Activated B cell treated with CpG ODN at 0.5 μM for 24 hours (primary cell): ENCODE results near the gene SLC44A1. TPM values are rescaled to one million over a fixed set of nuclear protein-coding genes. Genes with fewer than 3 reads are reported as not detected.

Experiments
- ATAC-seq: fragments of 200-7000 bp; cut with Tn5 transposase; one replicate; pipeline ENCODE4 v1.10.0; 2021; ENCODE audit warnings: low read depth, mild to moderate bottlenecking, moderate library complexity
- CTCF ChIA-PET: fragments of 350-600 bp; sonication (Branson Sonifier 250); formaldehyde crosslinking; loops from one replicate; lab custom pipeline; 2021; ENCODE audit warnings: antibody characterized with exemption; lab: Charles Lee
- POLR2A ChIA-PET: fragments of 350-600 bp; sonication (Branson Sonifier 250); formaldehyde crosslinking; loops from one replicate; lab custom pipeline; 2021; ENCODE audit warnings: antibody characterized with exemption; lab: Charles Lee
- DNase-seq: peaks from one replicate; pipeline ENCODE4 v3.0.0; 2022
- H3K27ac Mint-ChIP-seq: one replicate; pipeline ENCODE4 v1.8.0; 2020; ENCODE audit warnings: mixed read lengths
- H3K27me3 Mint-ChIP-seq: one replicate; pipeline ENCODE4 v1.8.0; 2021; ENCODE audit warnings: mixed read lengths
- H3K36me3 Mint-ChIP-seq: one replicate; pipeline ENCODE4 v1.8.0; 2021; ENCODE audit warnings: low read depth, mixed read lengths
- H3K4me1 Mint-ChIP-seq: one replicate; pipeline ENCODE4 v1.8.0; 2021; ENCODE audit warnings: mixed read lengths
- H3K4me3 Mint-ChIP-seq: one replicate; pipeline ENCODE4 v1.8.0; 2020; ENCODE audit warnings: mild to moderate bottlenecking, mixed read lengths
- H3K9me3 Mint-ChIP-seq: one replicate; pipeline ENCODE4 v1.8.0; 2020; ENCODE audit warnings: mixed read lengths
- intact Hi-C: fragments of 100-400 bp; cut with micrococcal nuclease; formaldehyde crosslinking; loops from one replicate; pipeline ENCODE4 v1.15.1; 2024
- total RNA-seq: library from RNA; stranded (reverse); gene quantifications from 2 replicates; pipeline ENCODE4 v1.2.3, GENCODE V29; 2022
- TF ChIP-seq, protein P1 (sequence below): fragments of 200-600 bp; IDR thresholded peaks from one replicate; pipeline ENCODE4 v1.8.0; 2022; ENCODE audit warnings: antibody characterized with exemption, mild to moderate bottlenecking

SLC44A1 gene
- total RNA-seq, 1 donor from 2014 or later = 10.1 TPM

DNA sequence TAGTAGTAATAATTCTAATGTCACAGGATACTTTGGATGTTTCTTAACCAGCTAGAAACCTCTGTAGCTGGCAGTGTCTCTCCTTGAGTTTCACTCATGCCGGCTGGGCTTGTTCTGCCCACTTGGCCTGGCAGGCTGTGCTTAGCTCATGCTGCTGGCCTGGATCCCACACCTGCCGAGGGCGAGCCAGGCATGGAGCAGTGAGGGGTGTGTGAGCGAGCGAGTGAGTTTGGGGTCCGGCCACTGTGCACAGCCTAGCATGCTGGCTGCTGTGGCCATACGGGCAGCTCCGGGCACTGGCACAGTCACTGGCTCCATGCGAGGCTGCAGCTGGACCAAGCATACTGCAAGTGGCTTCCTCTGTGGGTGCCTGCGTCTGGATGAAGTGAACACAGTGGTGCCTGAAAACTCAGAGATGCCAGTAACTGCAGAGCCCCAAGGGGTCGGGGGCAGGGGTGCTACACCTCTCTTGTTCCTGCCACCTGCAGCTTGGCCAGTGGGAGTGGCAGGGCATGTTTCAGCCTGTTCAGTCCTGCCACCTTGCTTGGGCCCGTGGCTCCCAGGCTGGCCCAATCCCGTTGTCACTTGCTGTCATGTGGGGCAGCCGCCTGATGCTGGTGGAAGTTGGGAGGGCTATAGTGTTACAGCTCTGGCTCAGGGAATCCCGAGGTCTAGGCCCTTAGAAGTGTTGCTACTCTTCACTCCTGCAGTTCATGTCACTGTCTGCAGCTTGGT is 213.3 kb downstream of the SLC44A1 start:
- H3K4me1 Mint-ChIP-seq = no peaks in the 10 kb centered on the region
- H3K36me3 Mint-ChIP-seq = peaks cover 8% of the 10 kb centered on the region
- no peak overlapping the region for H3K27ac Mint-ChIP-seq
- peaks cover 10% of the 10 kb centered on the region for H3K9me3 Mint-ChIP-seq
- DNase-seq = no peak
- no peak overlapping the region for H3K4me3 Mint-ChIP-seq
- CTCF ChIA-PET = no interaction called here
- ATAC-seq = no peak
- H3K27me3 Mint-ChIP-seq = no peaks in the 10 kb centered on the region
- intact Hi-C loops = no loop called here
- TF ChIP-seq, protein P1, sequence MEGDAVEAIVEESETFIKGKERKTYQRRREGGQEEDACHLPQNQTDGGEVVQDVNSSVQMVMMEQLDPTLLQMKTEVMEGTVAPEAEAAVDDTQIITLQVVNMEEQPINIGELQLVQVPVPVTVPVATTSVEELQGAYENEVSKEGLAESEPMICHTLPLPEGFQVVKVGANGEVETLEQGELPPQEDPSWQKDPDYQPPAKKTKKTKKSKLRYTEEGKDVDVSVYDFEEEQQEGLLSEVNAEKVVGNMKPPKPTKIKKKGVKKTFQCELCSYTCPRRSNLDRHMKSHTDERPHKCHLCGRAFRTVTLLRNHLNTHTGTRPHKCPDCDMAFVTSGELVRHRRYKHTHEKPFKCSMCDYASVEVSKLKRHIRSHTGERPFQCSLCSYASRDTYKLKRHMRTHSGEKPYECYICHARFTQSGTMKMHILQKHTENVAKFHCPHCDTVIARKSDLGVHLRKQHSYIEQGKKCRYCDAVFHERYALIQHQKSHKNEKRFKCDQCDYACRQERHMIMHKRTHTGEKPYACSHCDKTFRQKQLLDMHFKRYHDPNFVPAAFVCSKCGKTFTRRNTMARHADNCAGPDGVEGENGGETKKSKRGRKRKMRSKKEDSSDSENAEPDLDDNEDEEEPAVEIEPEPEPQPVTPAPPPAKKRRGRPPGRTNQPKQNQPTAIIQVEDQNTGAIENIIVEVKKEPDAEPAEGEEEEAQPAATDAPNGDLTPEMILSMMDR = no peak
- POLR2A ChIA-PET = no interaction called here

DNA sequence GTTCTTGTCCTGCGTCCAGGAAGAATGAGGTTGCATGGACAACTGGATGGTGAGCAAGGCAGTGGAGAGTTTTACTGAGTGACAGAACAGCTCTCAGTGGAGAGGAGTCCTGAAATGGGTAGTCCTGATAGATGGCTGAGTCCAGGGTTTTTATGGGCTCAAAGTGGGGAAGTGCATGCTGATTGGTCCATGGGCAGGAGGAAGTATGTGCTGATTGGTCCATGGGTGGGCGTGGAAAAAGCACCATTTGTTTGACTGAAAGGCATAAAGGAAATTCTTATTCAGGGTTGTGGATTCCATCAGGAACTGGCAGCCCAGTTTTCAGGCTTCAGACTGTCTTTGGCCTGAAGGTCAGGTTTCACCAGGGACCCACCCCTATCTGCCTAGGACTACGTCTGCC is 214.0 kb downstream of the SLC44A1 start:
- TF ChIP-seq, protein P1 = no peak
- H3K36me3 Mint-ChIP-seq = peaks cover 8% of the 10 kb centered on the region
- intact Hi-C loops = no loop called here
- H3K4me3 Mint-ChIP-seq = no peak overlapping the region
- H3K27ac Mint-ChIP-seq = no peak overlapping the region
- DNase-seq = no peak
- CTCF ChIA-PET = interaction anchor here (1.1 kb wide), 1 partner anchor 11 kb away, joined by 3 read pairs; no protein-coding TSS in a partner anchor
- no peaks in the 10 kb centered on the region for H3K4me1 Mint-ChIP-seq
- POLR2A ChIA-PET = no interaction called here
- H3K27me3 Mint-ChIP-seq = no peaks in the 10 kb centered on the region
- peaks cover 10% of the 10 kb centered on the region for H3K9me3 Mint-ChIP-seq
- ATAC-seq = no peak

DNA sequence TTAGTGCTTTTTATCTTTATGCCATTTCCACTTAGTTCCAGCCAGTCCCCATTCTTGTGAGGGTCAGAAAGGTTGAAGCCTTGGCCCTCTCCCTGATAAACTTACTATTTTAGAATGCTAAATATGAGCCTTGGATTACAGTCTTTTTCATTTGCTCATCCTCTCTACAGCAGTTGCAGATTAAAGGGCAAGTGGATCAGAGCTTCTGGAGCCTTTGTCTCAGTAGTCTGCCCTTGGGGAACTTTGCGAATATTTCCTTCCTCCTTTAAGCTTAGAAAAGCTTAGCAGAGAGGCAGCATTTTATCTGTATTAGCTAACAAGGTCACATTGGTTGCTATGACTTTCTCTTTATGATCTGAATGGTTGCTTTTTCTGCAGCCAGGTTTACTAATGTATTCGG is 214.9 kb downstream of the SLC44A1 start:
- Mint-ChIP-seq H3K27me3 (no peaks in the 10 kb centered on the region), H3K4me1 (no peaks in the 10 kb centered on the region), H3K9me3 (peaks cover 10% of the 10 kb centered on the region), H3K36me3 (peaks cover 11% of the 10 kb centered on the region), H3K4me3 (no peak overlapping the region), H3K27ac (no peak overlapping the region)
- no peak for ATAC-seq
- POLR2A ChIA-PET = no interaction called here
- no peak for DNase-seq
- CTCF ChIA-PET = interaction anchor here (1.1 kb wide), 1 partner anchor 10 kb away, joined by 3 read pairs; no protein-coding TSS in a partner anchor
- intact Hi-C loops = no loop called here
- TF ChIP-seq, protein P1 = no peak

DNA sequence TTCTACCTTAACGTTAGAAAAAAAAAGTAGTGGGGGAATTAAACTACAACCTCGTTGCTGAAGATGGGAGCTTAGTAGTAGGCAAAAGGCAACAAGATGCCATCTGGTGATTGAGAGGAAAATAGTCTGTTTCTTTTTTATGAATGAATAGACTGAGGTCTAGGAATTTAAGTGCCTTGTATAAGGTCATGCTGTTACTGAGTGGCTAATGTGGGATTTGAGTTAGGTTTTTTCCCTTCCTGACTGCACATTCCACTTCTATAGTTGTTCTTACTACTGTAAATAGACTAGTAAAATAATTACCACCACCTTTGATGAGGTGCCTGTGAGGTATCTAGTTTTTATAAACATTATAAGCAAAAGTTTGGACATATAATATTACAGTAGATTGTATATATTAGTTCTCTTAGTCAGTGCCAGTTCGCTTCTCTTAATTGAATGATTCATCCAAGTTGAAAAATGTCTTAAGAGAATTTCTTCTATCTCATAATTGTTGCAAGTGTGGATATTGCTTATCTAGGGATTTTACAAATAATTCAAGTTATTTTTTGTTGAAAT is 222.5 kb downstream of the SLC44A1 start:
- H3K27ac Mint-ChIP-seq = no peak overlapping the region
- peaks cover 3% of the 10 kb centered on the region for H3K9me3 Mint-ChIP-seq
- intact Hi-C loops = no loop called here

DNA sequence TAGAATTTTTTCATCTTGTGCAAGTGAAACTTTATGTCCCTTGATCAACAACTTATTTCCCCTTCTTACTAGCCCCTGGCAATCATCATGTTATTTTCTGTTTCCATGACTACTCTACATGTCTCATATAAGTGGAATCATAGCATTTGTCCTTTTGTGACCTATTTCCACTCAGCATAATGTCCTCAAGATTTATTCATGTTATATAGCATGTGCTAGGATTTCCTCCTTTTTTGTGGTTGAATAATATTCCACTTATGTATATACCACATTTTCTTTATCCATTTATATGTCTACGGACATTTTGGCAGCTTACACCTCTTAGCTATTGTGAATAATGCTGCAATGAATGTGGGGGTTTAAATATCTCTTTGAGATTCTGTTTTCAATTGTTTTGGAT is 224.4 kb downstream of the SLC44A1 start:
- Mint-ChIP-seq H3K4me3 (no peak overlapping the region), H3K27ac (no peak overlapping the region), H3K9me3 (peaks cover 3% of the 10 kb centered on the region), H3K4me1 (no peaks in the 10 kb centered on the region), H3K36me3 (peaks cover 44% of the 10 kb centered on the region), H3K27me3 (no peaks in the 10 kb centered on the region)
- TF ChIP-seq, protein P1 = no peak
- no peak for ATAC-seq
- CTCF ChIA-PET = interaction anchor here (0.9 kb wide), 1 partner anchor 10 kb away, joined by 3 read pairs; no protein-coding TSS in a partner anchor
- no peak for DNase-seq
- intact Hi-C loops = no loop called here
- POLR2A ChIA-PET = no interaction called here

More for the DNA sequence above, 222.5 kb downstream of the SLC44A1 start:
- TF ChIP-seq, protein P1 = no peak
- ChIA-PET POLR2A (no interaction called here), CTCF (no interaction called here)
- ATAC-seq (no peak), DNase-seq (no peak)
- Mint-ChIP-seq H3K27me3 (no peaks in the 10 kb centered on the region), H3K4me3 (no peak overlapping the region), H3K36me3 (peaks cover 41% of the 10 kb centered on the region), H3K4me1 (no peaks in the 10 kb centered on the region)
